ENCODE results near the gene CCDC83. TPM values are rescaled to one million over a fixed set of nuclear protein-coding genes. Genes with fewer than 3 reads are reported as not detected.
A peak's percentile ranks its signal among the peaks of the same experiment; 100 is the strongest.

Gene CCDC83
- total and polyA plus RNA-seq, 9 of the 15 experiments (the other 6 are each of a cell fraction or from before 2014, with no cell fraction given), result not detected

GRCh38 chr11:85854557-85855340 is 434 bp upstream of the CCDC83 start (continued):
- TF ChIP-seq E2F1 (CRISPR knock-in tag; IDR thresholded peaks at IDR 0.05) (peak; percentile 65), NR4A1 (CRISPR knock-in tag; IDR thresholded peaks at IDR 0.05) (no peak), NR4A1 (tag; IDR thresholded peaks at IDR 0.05) (0 out of 2 replicates have a peak, but pooled peaks have one; percentile 47), RREB1 (CRISPR knock-in tag; IDR thresholded peaks at IDR 0.05) (peak; percentile 53; the same call in 1 of the 2 replicates), NKRF (IDR thresholded peaks at IDR 0.05; ENCODE audit: borderline replicate concordance) (peak; percentile 58; the same call in 1 of the 2 replicates), LEF1 (IDR thresholded peaks at IDR 0.05) (no peak), ZNF644 (tag; IDR thresholded peaks at IDR 0.05; ENCODE audit: low read depth) (no peak), ZNF431 (CRISPR knock-in tag; IDR thresholded peaks at IDR 0.05) (peak; percentile 45; the same call in 1 of the 2 replicates), ZBTB49 (CRISPR knock-in tag; IDR thresholded peaks at IDR 0.05; ENCODE audit: borderline replicate concordance) (peak; percentile 87; the same call in 1 of the 2 replicates), RNF2 (IDR thresholded peaks at IDR 0.05) (peak; percentile 80), FOXP1 (CRISPR knock-in tag; IDR thresholded peaks at IDR 0.05) (0 out of 2 replicates have a peak, but pooled peaks have one; percentile 61), MAFG (tag; conservative IDR thresholded peaks at IDR 0.05) (peak; percentile 24; the same call in 1 of the 2 replicates), SOX6 (IDR thresholded peaks at IDR 0.05) (0 out of 2 replicates have a peak, but pooled peaks have one; percentile 43), SRSF3 (IDR thresholded peaks at IDR 0.05; ENCODE audit: insufficient read depth, low read length) (no peak), MXI1 (IDR thresholded peaks at IDR 0.05; ENCODE audit: low read depth, low read length) (no peak), TRIM28 (IDR thresholded peaks at IDR 0.05) (peak; percentile 63; the same call in 1 of the 2 replicates), ZEB2 (IDR thresholded peaks at IDR 0.05) (no peak)

All from K562 (cell line).